NCI-H524 treated with DMSO at 0.1 percent for 48 hours (cell line): ENCODE measurements around the gene ZNF576.
"Not testable (repeated sequence)": the region's sequence is repeated elsewhere in the genome, so short reads cannot be mapped to it uniquely, and the experiment has no call there.

Experiments used
- DNase-seq: peaks from one replicate; lab custom pipeline; 2025; lab: John Stamatoyannopoulos, UW

ZNF576 gene

DNA sequence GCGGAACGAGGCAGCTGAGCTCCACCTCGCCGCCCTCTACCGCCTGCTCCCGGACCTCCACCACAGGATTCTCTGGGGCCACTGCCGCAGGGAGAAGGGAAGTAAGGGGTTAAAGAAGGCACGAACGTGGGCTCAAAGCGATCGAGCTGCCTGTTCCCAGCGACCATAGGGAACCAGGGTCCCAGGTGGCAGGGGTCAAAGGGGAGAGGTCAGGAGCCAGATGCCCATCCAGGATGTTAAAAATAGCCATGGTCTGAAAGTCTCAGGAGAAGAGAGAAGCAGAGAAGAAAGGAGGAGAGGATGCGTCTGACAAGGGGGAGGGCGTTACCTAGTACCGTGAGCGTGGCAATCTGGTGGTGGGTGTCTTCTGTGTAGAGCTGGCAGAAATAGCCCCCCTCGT, 30.4 kb downstream of the ZNF576 start:
- DNase-seq: no peak

DNA sequence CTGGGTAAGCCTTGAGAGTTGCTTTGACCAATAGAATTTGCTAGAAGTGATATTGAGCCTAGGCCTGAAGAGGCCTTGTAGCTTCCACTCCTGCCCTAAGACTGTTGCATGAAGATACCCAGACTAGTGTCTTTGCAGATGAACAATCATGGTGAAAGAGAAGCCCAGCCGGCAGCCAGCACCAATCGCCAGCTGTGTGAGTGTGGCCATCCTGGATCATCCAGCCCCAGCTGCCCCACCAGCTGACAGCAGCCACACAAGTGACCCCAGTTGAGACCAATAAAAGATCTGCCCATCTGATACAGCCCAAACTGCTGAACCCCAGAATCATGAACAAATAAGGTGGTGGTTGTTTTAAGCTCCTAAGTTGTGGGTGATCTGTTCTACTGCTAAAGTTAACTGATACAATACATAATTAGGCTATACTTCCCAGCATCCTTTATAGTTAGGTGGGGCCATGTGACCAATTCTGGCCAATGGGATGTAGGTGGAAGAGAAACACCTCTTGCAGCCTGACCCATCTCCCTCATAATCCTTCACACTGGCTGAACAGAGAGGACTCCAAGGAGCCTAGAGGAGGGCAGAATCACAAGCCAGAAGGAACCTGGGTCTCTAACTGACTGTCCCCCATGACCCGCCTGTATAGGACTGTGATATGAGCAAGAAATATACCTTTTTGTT, 32.4 kb downstream of the ZNF576 start:
- DNase-seq: no peak

DNA sequence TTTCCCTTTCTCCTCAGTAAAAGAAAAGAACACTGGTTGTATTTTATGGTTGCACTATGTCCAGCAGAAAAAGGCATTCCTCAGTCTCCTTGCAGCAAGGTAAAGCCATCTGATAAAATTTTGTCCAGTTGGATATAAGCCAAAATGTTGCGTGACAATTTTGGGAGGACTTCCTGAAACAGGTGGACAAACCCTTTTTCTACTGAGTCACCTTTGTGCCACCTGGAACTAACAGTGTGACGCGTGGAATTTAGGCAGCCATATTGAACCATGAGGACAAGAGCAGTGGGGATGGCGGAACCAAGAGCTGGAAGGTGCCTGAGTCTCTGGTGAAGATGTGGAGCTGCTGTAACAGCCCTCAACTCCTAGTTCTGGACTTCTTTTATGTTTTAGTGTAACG, 35.1 kb downstream of the ZNF576 start:
- DNase-seq: no peak

DNA sequence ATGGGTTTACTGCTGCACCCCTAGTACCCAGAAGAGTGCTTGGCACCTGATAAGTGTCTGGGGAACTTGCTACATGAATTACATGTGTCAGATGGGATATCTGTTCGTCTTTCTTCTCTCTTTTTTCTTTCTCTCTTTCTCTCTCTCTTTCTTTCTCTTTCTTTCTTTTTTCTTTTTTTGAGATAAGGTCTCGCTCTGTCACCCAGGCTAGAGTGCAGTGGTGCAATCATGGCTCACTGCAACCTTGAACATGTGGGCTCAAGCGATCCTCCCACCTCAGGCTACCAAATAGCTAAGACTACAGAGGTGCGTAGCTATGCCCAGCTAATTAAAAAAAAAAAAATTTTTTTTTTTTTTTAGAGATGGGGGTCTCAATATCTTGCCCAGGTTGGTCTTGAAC, 37.1 kb downstream of the ZNF576 start:
- no peak for DNase-seq

DNA sequence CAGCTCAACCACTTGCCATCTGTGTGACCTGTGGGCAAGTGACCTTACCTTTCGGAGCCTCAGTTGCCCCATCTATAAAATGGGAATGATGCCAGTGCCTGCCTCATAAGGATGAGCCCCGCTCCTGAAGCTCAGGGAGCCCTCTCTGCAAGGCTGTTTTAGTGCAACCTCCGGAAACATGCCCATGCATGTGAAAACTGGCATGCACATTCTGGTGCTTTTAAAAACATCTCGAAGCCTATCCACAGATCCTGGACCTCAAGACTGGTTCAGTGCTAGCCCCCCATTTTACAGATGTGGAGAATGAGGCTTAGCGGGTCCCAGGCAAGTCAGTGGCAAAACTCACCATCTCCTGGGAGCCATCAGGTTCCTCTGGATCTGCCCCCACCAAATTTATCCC, 37.7 kb downstream of the ZNF576 start:
- no peak for DNase-seq

DNA sequence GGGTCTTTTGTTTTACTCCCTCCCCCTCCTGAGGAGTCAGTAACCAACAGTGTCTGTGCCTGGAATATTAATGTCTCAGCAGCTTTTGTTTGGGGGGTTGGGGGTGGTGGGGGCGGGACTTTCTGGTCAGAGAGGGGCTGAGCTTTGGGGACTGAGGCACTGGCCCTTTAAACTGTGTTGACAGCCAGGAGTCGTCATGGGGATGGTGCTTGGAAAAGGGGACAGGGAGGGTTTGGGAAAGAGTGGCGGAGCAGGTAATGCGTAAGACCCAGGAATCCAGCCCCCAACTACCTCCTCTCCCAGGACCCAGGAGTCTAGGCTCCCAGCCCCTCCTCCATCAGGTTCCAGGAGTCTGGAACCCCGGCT, 38.1 kb downstream of the ZNF576 start:
- DNase-seq: no peak

DNA sequence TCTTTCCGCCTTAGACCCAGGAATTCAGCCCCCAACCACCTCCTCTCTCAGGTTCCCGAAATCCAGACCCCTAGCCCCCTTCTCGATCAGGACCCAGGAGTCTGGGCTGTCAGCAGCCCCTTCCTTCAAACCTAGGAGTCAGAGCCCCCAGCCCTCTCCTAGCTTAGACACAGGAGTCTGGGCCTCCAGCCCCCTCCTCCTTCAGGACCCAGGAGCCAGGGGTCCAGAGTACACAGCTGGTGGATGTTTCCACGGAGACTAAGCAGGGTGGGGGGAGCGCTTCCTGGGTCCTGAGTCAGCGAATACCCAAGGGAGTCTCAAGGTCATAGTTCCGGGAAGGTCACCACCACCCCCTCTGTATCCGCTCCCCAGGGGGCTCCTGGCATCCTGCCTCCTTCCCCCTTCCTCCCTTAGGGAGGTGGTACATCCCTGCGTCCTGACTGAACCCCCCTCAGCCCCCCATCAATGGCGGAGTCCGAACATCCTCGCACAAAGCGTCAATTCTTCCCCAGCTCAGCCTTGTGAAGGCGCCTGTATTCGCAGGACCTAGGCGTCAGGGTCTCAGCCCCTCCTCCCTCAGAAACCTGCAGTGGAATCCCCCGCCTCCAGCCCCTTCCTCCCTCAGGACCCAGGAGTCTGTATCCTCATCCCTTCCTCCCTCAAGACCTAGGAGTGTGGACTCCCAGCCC, 38.6 kb downstream of the ZNF576 start:
- no peak for DNase-seq

DNA sequence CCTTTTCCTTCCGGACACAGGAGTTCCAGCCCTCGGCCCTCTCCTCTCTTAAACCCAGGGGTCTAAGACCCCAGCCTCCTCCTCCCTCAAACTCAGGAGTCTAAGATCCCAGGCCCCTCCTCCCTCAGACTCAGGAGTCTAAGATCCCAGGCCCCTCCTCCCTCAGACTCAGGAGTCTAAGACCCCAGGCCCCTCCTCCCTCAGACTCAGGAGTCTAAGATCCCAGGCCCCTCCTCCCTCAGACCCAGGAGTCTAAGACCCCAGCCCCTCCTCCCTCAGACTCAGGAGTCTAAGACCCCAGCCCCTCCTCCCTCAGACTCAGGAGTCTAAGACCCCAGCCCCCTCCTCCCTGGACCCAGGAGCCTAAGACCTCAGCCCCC, 39.2 kb downstream of the ZNF576 start:
- not testable (repeated sequence) for DNase-seq

DNA sequence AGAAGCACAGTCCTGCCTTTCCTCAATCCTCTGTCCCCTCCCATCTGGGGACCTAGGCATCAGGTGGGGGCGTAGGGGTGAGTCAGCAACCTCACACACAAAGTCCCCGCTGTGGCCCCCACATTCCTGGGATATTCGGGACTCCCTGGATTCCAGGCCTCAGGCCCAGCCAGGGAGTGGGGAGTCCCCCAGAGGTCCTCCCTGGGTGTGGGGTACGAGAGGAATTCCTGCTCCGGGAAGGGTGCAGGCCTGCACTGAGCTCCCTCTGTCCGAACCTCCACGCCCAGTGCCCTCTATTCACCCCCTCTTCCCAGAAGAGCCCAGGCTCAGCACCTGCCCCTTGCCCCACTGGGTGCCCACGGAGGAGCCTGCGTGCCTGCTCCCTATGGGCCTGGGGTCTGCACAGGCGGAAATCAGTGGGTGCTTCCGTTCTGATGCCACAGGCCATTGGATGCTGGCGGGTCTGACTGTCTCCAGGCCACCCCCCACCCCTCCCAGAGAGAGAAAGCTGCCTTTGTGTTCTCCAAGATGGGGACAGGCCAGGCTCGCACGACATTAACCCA, 39.8 kb downstream of the ZNF576 start:
- no peak for DNase-seq

DNA sequence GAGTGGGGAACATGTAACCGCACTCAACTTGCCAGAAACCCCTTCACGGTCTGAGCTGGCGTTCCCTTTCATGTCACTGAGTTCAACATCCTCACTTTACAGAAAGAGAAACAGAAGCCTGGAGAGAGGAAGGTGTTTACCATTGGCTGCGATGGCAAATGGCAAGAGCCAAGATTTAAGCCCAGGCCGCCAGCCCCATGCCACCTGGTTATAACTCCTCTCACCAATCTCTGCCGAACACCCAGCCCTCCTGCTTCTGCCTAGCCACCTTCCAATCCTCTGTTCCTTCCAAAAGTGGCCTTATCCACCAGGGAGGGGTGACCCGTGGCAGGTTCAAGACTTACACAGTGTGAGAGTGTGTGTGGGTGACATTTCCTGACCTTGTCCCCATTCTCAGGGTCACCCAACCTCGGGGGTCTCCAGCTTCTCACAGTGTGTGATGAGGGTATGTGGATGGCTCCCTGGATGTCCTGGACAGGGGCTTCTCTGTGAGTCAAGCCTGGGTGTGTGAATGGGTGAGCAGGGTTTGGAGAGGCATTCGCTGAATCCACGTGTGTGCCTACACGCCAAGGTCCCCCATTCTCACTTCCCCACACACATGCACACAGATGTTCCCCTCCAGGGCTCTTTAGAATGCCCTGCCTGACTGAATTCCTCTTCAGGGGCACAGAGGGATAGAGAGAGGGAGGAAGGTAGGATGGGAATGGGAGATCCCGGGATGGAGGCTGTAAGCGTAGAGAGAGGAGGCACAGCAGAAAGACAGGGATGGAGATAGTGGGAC, 42.0 kb downstream of the ZNF576 start:
- DNase-seq: no peak

DNA sequence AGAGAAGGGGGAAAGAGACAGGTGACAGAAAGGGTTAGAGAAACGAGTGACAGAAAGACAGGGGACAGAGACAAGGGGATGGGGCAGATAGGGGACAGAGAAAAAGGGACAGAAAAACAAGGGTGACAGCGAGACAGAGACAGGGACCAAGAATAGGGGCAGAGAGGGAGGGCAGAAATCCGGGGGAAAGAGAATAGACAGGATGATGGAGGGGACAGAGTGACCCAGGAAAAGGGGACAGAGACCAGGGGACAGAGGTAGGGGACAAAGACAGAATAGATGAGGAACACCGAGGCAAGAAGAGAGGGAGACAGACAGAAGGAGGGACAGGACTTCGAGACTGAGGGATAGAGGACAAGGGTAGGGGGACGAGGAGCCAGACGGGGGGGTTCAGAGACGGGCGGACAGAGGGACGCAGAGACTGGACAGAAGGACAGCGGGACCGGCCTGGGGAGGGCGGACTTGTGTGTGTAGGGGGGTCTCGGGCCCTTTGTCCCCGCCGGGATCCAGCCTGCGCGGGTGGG, 42.7 kb downstream of the ZNF576 start:
- DNase-seq: no peak

DNA sequence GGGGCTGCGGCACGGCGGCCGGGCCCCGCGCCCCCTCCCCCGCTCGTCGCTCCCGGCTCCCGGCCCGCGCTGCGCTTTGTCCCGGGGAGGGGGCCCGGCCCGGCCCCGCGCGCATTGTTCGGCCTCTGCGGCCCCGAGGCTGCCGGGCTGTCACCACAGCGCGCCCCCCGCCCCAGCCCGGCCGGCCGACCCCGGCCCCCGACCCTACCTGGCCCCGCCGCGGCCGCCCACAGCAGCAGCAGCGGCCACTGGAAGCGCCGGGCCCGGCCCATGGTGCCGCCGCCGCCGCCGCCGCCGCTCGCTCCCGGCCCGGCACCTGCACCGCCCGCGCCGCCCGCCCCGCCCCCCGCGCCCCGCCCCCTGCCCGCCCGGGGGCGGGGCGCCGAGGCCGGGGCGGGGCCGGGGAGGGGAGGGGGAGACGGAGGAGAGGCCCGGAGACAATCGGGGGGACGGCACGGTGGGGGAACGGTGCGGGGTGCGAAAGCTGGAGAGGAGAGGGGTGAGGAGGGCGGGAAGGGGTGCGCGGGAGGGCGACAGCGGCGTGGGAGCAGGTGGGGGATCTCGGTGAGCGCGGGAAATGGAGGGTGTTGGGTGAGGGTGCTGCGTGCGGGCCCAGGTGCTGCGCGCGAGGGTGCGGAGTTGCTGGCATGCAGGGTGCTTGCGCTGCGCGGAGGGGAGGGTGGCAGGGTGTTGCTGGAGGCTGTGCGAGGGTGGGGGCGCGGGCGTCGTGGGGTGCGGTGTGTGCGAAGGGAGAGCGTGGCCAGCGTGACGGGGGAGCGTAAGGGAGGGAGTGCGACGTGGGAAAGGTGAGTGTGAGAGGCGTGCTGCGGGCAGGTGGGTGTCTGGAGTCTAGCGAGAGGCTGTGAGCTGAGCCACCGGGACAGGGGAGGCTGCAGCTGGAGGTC, 43.4 kb downstream of the ZNF576 start, which contains the start of gene CADM4:
CADM4 (minus strand) TSS at position 332 of the 905 bp plus-strand sequence; CDS start at position 272, 60 bp downstream.
- DNase-seq: no peak

DNA sequence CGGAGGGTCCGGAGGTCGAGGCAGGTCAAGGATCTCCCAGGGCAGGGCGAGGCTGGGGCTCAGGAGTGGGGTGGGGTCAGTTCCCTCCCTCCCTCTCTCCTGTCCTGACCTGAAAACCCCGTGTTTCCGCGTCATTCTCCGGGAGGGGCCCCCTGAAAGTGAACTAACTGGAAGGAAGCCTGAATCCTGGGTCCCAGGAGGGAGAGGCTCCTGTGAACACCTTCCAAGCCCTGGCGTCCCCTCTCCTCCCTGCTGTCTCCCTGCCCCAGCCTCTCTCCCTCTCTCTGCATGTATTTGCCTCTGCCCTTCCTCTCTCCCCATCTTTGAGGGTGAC, 44.0 kb downstream of the ZNF576 start:
- DNase-seq: no peak

DNA sequence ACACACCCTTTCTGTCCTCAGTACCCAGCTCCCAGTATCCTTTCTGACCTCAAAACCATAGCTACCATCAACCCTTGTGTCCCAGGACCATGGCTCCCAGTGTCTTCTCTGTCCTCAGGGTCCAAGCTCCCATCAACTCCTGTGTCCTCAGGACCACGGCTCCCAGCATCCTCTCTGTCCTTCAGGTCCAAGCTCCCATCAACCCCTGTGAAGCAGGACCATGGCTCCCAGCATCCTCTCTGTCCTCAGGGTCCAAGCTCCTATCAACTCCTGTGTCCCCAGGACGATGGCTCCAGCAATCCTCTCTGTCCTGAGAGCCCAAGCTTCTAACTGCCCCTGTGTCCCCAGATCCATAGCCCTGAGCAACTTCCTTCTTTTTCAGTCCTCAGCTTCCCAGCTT, 44.9 kb downstream of the ZNF576 start:
- DNase-seq: no peak

DNA sequence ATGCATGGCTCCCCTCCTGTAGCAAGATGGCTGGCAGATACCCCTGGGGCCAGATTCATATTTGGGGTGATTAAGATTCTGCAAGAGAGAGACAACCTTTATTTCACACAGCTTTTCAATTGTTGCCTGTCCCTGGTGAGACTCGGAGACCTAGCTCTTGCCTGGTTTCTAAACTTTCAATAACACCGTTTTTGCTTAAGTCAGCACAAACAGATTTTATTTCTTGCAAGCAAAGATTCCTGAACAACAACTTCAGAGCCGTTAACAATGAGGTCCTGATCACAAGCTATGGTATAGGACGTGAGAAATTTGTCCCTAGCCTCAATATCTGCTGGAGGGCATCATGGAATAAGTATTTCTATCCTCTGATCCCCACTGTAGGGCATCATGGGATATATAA, 46.1 kb downstream of the ZNF576 start:
- DNase-seq: no peak

DNA sequence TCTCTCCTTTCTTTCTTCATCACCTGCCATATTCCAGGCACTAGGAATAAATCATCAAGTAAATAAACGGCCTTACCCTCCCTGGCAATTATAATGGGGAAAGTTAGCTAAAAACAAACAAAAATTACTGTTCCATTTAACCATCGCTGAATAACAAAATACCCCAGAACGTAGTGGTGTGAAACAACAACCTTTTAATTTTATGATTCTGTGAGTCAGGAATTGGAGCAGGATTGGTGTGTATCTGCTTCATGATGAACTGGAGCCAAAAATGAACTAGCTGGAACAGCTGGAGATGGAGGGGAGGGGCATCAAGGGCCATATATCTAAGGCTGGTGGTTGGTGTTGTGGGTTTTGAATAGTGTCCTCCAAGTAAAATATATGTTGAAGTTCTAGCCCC, 46.9 kb downstream of the ZNF576 start:
- no peak for DNase-seq

DNA sequence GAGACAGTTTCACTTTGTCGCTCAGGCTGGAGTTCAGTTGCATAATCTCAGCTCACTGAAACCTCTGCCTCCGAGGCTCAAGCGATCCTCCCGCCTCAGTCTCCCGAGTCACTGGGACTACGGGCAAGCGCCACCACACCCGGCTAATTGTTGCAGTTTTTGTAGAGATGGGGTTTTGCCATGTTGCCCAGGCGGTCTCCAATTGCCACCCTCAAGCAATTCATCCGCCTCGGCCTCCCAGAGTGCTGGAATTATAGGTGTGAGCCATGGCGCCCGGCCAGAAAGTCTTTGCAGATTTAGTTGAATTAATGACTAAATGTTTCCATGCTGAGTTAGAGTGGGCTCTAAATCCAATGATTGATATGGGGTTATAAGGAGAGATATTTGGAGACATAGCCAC, 47.8 kb downstream of the ZNF576 start:
- no peak for DNase-seq

DNA sequence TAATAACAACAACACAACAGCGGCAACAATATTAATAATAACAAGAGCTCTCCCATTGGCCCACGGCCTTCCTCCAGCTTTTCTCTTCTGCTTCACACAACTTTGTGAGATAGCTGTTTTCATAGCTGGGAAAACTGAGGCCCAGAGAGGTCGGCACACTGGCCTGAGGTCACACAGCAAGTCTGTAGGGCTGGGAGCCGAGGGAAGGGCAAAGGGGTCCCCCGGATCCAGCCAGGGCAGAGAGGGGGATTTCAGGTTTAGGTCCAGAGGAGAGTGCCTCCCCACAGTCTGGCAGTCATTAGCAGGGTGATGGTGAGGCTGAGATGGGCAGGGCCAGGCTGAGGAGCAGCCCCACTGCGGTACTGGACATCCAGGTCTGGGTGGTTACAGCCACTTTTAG, 52.2 kb downstream of the ZNF576 start:
- no peak for DNase-seq

DNA sequence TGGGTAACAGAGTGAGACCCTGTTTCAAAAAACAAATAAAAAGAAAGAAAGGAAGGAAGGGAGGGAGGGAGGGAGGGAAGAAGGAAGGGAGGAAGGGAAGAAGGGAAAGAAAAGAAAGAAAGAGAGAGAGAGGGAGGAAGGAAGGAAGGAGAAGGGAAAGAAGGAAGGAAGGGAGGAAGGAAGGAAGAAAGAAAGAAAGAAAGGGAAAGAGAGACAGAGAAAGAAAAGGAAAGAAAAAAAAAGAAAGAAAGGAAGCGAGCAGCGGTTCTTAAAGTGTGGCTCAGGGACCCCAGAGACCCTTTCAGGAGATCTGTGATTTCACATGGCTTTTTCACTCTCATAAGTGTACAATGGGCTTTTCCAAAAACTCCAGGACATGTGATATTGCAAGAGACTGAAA, 53.1 kb downstream of the ZNF576 start:
- DNase-seq: no peak

DNA sequence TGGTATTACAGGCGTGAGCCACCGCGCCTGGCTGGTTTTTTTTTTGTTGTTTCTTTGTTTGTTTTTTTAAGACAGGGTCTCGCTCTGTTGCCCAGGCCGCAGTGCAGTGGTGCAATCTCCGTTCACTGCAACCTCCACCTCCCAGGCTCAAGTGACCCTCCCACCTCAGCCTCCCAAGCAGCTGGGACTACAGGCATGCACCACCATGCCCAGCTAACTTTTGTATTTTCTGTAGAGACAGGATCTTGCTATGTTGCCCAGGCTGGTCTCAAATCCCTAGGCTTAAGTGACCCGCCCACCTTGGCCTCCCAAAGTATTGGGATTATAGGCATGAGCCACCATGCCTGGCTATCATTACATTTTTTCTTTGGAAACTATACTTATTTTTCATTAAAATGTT, 53.9 kb downstream of the ZNF576 start:
- DNase-seq: not testable (repeated sequence)
